ENCODE measurements around the gene SNX10.

The SNX10 gene

DNA sequence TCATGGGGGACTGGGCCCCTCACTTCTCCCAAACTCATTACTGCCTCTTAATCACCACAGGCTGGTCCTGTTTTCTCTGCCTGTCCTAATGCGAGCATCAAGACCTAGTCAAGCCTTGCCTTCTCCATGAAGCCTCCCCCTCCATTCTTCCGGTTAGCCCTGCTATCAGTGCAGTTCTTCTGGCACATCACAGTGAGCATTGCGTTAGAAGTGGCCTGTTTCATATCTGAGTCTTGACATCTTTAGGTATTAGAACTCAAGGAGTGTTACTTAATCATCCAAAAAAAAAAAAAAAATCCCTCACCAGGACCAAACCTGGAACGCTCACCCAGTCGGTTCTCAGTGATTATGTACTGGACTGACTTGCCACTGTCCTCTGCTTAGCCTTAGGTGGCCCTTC, 17.4 kb downstream of the SNX10 start:
- TF ChIP-seq POLR2A (IDR thresholded peaks at IDR 0.05; ENCODE audit: extremely low read depth, insufficient read length) (no peak), MYC (IDR thresholded peaks at IDR 0.05; ENCODE audit: low read depth, low read length) (no peak)
- TF ChIP-seq, protein P1, sequence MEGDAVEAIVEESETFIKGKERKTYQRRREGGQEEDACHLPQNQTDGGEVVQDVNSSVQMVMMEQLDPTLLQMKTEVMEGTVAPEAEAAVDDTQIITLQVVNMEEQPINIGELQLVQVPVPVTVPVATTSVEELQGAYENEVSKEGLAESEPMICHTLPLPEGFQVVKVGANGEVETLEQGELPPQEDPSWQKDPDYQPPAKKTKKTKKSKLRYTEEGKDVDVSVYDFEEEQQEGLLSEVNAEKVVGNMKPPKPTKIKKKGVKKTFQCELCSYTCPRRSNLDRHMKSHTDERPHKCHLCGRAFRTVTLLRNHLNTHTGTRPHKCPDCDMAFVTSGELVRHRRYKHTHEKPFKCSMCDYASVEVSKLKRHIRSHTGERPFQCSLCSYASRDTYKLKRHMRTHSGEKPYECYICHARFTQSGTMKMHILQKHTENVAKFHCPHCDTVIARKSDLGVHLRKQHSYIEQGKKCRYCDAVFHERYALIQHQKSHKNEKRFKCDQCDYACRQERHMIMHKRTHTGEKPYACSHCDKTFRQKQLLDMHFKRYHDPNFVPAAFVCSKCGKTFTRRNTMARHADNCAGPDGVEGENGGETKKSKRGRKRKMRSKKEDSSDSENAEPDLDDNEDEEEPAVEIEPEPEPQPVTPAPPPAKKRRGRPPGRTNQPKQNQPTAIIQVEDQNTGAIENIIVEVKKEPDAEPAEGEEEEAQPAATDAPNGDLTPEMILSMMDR (IDR thresholded peaks at IDR 0.05; ENCODE audit: low read depth, low read length), result no peak
- TF ChIP-seq, protein P2, sequence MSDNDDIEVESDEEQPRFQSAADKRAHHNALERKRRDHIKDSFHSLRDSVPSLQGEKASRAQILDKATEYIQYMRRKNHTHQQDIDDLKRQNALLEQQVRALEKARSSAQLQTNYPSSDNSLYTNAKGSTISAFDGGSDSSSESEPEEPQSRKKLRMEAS (IDR thresholded peaks at IDR 0.05; ENCODE audit: low read depth, low read length), result no peak
- H3K4me3 ChIP-seq (ENCODE audit: low read depth, low read length), result no peak overlapping the region
- no peak for DNase-seq (ENCODE audit: low read depth)

DNA sequence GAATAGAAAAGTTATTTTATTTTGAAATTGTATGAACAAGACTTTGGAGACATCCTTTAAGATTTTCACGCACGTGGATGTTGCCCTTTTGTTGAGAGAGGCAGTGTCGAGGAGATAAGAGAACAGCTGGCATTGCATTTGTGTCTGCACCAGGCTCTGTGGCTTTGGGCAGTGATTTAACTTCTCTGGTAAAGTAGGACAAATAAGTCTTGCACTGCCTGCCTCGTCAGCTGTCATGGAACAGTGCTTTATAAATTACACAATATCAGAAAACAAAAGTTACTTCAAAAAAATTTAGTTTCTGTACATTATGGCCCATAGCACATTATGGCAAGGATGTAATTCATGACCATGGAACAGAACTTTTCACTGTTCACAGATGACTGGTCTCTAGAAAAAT, 20.1 kb downstream of the SNX10 start:
- no peak for DNase-seq (ENCODE audit: low read depth)
- no peak overlapping the region for H3K4me3 ChIP-seq (ENCODE audit: low read depth, low read length)
- TF ChIP-seq MYC (IDR thresholded peaks at IDR 0.05; ENCODE audit: low read depth, low read length) (no peak), POLR2A (IDR thresholded peaks at IDR 0.05; ENCODE audit: extremely low read depth, insufficient read length) (no peak)
- TF ChIP-seq, protein P1 (IDR thresholded peaks at IDR 0.05; ENCODE audit: low read depth, low read length), result no peak
- TF ChIP-seq, protein P2 (IDR thresholded peaks at IDR 0.05; ENCODE audit: low read depth, low read length), result no peak

DNA sequence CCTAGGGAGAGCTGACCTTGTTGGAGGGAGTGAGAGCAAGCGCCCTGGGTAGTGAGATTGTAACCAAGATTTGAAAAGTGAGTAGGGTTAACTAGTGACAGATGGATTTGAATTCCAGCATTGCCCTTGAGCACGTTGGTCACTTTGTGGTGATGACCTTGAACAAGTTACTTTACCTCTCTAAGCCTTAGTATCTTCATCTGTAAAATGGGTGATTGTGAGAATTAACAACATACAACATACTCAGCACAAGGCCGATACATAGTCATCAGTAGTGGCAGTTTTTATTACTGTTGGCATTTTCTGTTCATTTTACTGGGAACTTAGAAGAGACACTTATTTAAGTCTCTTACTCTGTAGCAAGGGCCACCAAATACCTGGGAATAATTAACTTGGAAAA, 25.5 kb downstream of the SNX10 start:
- TF ChIP-seq, protein P1 (IDR thresholded peaks at IDR 0.05; ENCODE audit: low read depth, low read length), result no peak
- TF ChIP-seq MYC (IDR thresholded peaks at IDR 0.05; ENCODE audit: low read depth, low read length) (no peak), POLR2A (IDR thresholded peaks at IDR 0.05; ENCODE audit: extremely low read depth, insufficient read length) (no peak)
- TF ChIP-seq, protein P2 (IDR thresholded peaks at IDR 0.05; ENCODE audit: low read depth, low read length), result no peak
- no peak overlapping the region for H3K4me3 ChIP-seq (ENCODE audit: low read depth, low read length)
- DNase-seq (ENCODE audit: low read depth), result no peak

DNA sequence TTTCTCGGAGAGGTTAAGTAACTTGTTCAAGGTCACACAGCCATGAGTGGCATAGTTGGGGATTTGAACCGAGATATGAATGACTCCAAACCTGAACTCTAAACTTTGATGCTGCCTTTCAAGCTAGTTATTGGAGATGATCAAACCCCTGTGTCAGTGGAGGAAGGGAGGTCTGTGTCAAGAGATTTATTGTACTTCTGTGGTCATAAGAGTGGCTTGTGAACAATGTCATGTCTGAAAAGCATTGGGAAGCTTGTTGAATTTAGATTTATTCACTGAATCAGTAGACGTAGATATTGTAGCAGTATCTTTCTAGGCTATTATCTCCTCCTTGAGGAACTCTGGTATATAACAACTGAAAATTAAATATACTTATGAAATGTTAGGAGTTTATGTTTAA, 27.3 kb downstream of the SNX10 start:
- H3K4me3 ChIP-seq (ENCODE audit: low read depth, low read length), result no peak overlapping the region
- no peak for DNase-seq (ENCODE audit: low read depth)
- TF ChIP-seq MYC (IDR thresholded peaks at IDR 0.05; ENCODE audit: low read depth, low read length), result no peak
- TF ChIP-seq, protein P1 (IDR thresholded peaks at IDR 0.05; ENCODE audit: low read depth, low read length), result no peak
- TF ChIP-seq POLR2A (IDR thresholded peaks at IDR 0.05; ENCODE audit: extremely low read depth, insufficient read length), result no peak
- TF ChIP-seq, protein P2 (IDR thresholded peaks at IDR 0.05; ENCODE audit: low read depth, low read length), result no peak

DNA sequence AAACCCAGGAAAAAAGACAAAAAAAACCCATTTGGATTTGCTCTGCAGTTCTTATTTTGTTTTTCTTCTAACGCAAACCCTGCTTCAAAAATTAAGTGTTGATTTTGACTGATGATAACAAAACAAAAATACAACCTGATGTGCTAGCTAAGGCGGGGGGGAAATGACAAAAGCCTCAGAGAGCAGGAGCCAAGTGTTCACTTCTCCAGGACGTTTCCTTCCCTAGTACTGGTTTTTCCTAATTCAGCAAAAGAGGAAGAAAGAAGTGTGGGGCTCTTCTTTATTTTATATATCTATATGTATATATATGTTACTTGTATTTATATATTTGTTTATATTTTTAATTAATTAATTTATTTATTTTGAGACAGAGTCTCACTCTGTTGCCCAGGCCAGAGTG, 28.0 kb downstream of the SNX10 start:
- no peak overlapping the region for H3K4me3 ChIP-seq (ENCODE audit: low read depth, low read length)
- TF ChIP-seq, protein P1 (IDR thresholded peaks at IDR 0.05; ENCODE audit: low read depth, low read length), result no peak
- TF ChIP-seq POLR2A (IDR thresholded peaks at IDR 0.05; ENCODE audit: extremely low read depth, insufficient read length), result no peak
- TF ChIP-seq, protein P2 (IDR thresholded peaks at IDR 0.05; ENCODE audit: low read depth, low read length), result no peak
- no peak for TF ChIP-seq MYC (IDR thresholded peaks at IDR 0.05; ENCODE audit: low read depth, low read length)
- no peak for DNase-seq (ENCODE audit: low read depth)

DNA sequence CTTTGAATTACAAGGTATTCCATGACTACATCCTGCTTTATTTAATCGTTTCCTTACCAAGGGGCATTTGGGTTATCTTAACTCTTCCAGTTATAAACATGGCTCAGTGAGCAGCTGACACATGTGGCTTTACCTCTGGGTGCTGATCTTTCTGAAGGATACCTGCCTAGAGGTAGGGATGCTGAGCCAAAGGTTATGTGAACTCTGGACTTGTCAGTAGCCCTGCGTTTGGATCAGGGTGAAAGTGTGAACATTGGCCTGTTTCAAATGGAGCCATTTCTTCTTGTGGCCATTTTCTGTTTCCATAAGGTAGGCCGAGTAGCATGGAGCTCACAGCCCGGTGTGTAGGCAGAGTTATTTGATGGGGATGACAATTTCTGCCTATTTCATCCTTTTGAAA, 29.2 kb downstream of the SNX10 start:
- TF ChIP-seq POLR2A (IDR thresholded peaks at IDR 0.05; ENCODE audit: extremely low read depth, insufficient read length), result no peak
- TF ChIP-seq, protein P1 (IDR thresholded peaks at IDR 0.05; ENCODE audit: low read depth, low read length), result no peak
- TF ChIP-seq, protein P2 (IDR thresholded peaks at IDR 0.05; ENCODE audit: low read depth, low read length), result no peak
- no peak for DNase-seq (ENCODE audit: low read depth)
- no peak overlapping the region for H3K4me3 ChIP-seq (ENCODE audit: low read depth, low read length)

Data from NB4 (cell line).